GM19438 (cell line): ENCODE measurements around the gene TAF3.
"Not testable (repeated sequence)": the region's sequence is repeated elsewhere in the genome, so short reads cannot be mapped to it uniquely, and the experiment has no call there.

ENCODE experiments used
- ATAC-seq: cut with Tn5 transposase; IDR thresholded peaks from one replicate; pipeline ENCODE4 v1.9.1; 2021; ENCODE audit warnings: low read depth; ENCODE audit not compliant: unreplicated experiment

The TAF3 gene, protein sequence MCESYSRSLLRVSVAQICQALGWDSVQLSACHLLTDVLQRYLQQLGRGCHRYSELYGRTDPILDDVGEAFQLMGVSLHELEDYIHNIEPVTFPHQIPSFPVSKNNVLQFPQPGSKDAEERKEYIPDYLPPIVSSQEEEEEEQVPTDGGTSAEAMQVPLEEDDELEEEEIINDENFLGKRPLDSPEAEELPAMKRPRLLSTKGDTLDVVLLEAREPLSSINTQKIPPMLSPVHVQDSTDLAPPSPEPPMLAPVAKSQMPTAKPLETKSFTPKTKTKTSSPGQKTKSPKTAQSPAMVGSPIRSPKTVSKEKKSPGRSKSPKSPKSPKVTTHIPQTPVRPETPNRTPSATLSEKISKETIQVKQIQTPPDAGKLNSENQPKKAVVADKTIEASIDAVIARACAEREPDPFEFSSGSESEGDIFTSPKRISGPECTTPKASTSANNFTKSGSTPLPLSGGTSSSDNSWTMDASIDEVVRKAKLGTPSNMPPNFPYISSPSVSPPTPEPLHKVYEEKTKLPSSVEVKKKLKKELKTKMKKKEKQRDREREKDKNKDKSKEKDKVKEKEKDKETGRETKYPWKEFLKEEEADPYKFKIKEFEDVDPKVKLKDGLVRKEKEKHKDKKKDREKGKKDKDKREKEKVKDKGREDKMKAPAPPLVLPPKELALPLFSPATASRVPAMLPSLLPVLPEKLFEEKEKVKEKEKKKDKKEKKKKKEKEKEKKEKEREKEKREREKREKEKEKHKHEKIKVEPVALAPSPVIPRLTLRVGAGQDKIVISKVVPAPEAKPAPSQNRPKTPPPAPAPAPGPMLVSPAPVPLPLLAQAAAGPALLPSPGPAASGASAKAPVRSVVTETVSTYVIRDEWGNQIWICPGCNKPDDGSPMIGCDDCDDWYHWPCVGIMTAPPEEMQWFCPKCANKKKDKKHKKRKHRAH

DNA sequence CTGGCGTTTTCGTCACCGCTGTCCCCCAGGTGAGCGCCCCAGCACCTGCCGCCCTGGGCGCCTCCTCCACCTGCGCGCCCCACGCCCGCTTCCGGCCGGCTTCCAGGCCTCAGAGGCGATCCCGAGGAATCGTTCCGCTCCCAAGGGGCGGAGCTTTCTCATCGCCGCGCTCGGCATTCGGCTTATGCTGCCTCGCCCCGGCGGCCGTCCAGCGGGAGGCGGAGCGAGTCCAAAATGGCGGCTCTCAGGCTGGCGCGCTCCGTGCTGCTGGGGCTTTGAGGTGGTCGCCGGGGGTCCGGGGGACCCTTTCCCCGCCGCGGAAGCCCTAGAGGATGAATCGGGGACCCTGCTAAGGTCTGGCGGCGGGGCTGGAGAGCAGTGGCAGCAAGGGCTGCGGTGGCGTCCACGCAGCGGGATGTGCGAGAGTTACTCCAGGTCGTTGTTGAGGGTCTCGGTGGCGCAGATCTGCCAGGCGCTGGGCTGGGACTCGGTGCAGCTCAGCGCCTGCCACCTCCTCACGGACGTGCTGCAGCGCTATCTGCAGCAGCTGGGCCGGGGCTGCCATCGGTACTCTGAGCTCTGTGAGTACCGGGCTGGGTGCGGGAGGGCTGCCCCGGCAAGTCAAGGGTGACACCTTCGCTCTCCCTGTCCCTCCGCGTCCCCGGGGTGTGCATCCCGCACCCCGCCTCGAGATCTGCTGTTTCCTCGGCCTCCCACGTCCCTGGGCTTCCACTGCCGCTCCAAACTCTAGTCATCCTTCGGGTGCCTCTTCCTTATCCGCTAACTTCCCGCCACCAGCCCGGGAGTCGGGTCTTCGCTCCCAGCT, at the start of gene TAF3:
TAF3 (plus strand) TSS at position 211 of the 826 bp plus-strand sequence; CDS start at position 416, 205 bp downstream.
- peak; percentile 85 for ATAC-seq

DNA sequence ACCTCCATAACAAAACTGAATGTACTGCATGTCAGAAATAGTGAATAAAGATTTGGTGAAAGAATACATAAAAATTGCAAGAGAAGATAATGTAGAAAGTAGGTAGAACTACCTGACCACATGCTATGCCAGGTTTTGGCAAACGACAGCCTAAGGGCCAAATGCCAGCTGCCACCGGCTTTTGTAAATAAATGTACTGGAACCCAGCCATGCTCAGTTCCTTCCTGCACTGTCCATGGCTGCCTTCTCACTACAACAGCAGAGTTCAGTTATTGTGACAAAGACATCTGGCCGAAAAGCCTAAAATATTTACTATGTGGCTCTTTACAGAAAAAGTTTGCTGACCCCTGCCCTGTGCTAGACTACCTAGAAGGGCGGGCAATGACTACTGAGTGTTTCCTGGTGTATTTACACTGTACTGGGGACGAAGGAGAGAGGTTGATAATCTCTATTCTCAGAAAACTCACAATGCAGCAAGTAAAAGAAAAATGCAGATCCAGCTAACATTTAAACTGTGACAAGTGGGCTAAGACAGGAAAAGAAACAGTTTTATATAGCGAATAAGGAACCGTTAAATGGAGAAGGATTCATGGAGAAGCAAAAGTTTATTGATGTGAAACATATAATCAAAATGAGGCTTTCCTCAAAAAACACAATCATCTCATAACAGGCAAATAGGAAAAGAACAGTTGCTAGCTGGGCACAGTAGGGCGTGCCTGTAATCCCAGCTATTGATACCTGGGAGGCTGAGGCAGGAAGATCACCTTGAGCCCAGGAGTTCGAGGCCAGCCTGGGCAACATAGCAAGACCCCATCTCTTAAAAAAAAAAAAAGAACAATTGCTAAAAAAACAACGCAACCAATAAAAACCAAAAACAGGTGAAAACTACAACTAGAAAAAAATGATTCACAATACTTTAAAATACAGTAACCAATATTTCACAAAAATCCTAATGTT, 44.2 kb upstream of the TAF3 start:
- no peak for ATAC-seq

DNA sequence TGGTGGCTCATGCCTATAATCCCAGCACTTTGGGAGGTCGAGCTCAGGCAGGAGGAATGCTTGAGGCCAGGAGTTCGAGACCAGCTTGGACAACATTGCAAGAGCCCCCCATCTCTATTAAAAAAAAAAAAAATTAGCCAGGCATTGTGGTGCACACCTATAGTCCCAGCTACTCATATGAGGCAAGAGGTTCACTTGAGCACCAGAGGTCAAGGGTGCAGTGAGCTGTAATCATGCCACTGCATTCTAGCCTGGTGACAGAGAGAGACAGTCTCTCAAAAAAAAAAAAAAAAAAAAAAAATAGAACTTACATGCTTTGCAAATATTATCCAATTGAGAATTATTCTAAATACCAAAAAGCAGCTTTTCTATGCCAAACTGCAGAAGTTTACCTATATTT, 41.5 kb upstream of the TAF3 start:
- ATAC-seq: no peak

DNA sequence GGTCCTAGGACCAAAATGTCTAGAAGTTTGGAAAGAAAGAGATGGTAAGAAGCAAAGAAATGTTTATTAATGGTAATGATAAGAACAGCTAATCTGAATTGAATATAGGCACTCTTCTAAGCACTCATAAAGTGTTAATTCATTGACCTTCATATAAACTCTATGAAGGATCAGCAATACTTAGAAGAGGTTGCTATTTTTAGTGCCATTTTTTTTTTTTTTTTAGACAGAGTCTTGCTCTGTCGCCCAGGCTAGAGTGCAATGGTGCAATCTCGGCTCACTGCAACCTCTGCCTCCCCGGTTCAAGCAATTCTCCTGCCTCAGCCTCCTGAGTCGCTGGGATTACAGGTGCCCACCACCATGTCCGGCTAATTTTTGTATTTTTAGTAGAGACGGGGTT, 36.1 kb upstream of the TAF3 start:
- not testable (repeated sequence) for ATAC-seq

DNA sequence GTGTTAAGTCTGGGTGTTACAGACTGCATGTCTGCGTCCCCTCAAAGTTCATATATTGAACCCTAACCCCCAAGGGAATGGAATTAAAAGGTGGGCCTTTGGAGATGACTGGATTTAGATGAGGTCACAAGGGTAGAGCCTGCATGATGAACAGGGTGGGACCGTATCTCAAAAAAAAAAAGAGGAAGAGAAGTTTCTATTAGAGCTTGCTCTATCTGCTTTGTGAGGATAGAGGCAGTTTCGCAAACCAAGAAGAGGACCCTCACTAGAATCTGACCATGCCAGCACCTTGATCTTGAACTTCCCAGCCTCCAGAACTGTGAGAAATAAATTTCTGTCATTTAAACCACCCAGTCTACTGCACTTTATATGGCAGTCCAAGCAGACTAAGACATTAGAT, 31.9 kb upstream of the TAF3 start:
- no peak for ATAC-seq

DNA sequence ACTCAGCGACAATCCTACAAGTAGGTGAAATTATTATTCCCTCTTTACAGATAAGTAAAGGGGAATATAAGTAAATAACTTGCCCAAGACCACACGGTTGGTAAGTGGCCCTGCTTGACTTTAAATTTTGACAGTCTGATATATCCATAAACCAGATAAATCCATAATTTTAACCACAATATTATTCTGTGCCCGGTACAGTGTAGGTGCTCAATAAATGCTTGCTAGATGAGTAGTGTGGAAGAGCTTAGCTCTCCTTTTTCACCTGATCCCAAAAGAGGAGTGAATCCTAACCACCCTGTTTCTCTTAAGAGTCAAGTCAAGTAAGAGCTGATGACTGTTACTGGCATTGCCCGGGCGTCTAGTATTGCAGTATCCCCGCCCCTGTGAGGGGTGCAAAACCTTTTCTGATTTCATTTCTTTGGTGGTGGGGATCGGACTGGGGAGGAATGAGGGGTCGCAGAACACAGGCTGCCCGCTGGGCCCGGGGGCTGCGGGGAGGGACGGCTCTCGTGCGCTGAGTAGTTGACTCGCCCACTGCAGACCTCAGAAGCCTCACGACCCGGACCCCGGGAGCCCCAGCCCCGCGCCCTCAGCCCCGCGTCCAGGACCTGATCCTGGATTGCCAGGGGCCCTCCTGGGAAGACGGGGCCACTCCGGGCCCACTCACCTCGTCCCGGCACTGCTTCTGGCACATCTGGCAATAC, 31.0 kb upstream of the TAF3 start:
- ATAC-seq: peak; percentile 10

DNA sequence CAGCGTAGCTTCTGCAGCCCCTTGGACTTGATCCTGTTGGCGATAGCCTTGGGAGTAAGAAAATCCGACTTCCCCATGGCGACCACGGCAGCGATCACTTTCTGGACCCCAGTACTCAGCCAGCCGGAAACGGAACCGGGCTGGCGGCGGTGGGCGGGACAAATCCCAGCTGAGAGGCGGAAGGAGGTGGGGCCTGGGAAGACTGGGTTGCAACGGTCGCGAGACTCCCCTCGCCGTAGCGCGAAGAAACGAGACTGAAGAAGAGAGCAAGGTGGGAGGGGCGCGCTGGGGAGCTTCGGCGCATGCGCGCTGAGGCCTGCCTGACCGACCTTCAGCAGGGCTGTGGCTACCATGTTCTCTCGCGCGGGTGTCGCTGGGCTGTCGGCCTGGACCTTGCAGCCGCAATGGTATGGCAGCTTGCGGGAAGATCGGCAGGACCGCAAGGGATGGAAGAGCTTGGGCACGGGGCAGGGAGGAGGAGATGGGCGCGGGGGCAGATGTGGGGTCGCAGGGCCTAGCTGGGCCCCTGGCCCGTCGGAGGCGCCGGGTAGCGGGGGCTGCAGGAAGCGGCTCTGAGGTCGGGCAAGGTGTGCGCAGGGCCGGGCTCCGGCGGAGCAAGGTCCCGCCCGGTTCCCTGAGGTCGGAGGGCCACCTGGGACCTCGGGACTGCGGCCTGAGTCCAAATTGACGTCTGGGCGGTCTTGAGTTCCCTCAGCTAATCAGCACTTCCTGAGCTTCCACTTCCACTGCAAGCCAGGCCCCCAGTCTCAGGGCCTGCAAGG, 30.3 kb upstream of the TAF3 start, which contains the start of the genes ATP5F1C and KIN:
ATP5F1C (plus strand) TSS at position 321 of the 782 bp plus-strand sequence; CDS start at position 352, 31 bp downstream.
KIN (minus strand) TSS at position 137 of the 782 bp plus-strand sequence; CDS start at position 77, 60 bp downstream.
- ATAC-seq: peak; percentile 91

DNA sequence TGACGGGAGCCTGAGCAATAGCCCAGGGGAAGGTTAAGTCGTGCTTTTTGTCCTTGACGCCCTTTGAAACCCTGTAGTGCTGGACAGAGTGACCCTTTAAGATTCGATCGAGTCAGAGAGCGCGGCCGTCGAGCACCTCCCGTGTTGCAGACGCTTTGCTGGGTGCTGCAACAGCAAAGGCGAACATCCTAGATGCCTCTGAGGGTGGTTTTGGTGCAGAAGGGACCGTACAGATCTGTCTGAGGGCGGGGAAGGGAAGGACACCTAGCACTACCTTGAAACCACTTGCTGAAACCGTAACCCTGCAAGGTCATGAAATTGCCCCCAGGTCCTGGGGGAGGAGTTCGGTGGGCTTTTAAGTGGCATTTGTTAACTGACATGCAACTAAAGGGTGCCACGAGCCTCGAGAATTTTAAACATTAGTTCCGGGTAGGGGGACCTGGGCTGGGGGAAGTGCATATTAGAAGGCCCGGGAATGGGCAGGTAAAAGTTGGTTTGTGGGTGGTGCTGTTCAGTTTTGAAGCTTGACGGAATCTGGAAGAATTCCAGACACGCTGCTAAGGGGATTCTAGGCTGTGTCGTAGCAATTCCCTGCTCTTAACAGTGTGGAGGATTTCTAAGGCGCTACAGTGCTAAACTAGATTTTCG, 29.5 kb upstream of the TAF3 start:
- ATAC-seq: peak; percentile 16

DNA sequence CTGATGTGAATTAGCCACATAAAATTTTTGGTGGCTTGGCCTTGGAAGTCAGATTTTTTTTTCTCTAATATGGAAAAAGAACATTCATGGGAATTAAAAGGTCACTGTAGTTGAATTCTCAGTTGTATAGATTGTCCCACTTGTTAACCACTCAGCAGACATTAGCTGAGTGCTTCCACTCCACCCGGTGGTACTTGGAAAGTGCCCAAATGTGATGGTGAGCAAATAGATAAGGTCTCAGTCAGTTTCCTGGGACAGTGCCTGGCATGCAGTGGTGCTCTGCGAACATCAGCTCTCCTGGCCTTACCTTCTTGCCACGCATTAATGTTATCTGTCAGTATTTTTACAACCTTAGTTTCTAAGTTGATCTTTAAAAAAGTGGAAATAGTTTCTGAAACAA, 28.9 kb upstream of the TAF3 start:
- ATAC-seq: no peak

DNA sequence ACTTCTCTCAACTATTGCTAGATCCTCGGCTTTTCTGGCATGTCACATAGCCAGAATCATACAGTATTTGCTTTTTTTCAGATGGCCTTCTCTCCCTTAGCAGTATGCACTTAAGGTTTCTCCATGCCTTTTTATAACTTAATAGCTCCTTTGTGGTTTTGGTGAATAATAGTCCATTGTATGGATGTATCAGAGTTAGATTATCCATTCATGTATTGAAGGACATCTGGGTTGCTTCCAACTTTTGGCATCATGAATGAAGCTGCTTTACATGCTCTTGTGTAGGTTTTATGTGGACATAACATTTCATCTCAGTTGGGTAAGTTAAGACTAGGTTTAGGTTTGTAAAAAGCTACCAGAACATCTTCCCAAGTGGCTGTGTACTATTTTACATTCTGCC, 25.8 kb upstream of the TAF3 start:
- no peak for ATAC-seq

DNA sequence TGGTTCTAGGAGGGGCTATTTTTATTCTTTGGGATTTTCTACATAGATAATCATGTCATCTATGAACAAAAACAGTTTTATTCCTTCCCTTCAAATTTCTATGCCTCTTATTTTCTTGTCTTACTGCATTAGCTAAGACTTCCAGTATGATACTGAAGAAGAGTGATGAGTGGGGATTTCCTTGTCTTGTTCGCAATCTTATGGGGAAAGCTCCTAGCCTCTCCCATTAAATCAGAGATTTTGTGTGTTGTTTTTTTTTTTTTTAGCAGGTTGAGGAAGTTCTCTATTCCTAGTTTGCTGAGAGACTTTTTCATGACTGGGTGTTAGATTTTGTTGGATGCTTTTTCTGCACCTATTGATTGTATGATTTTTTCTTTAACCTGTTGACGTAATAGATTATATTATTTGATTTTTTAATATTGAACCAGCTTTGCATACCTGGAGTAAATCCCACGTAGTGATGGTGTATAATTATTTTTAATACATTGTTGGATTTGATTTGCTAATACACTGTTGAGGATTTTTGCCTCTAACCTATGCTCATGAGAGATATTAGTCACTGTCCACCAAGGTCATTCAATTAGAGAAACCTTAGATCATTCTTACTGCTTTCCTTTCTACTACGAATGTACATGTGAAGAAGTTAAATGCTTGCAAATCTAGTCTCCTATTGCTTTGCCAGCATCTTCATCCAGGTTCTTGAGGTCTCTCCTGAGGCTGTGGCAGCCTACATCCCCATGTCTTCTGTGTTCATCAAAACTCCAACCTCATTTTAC, 23.9 kb upstream of the TAF3 start:
- no peak for ATAC-seq

DNA sequence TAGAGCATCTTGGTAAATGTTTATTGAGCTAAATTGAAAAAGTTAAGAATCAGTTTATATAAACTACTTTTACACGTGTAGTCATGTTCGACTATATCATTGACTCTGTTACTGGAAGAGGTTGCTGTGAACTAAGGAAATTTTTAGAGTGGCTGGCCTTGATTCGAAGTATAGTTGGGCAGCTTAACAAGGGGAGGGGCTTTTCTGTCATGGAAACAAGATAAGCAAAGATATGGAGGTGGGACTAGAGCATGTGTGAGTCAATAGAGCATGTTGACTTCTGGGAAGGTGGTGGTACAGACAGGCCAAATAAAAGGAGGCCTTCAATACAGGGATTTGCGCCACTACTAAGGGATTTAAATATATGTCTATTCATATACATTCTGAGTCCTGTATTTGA, 22.7 kb upstream of the TAF3 start:
- ATAC-seq: no peak

DNA sequence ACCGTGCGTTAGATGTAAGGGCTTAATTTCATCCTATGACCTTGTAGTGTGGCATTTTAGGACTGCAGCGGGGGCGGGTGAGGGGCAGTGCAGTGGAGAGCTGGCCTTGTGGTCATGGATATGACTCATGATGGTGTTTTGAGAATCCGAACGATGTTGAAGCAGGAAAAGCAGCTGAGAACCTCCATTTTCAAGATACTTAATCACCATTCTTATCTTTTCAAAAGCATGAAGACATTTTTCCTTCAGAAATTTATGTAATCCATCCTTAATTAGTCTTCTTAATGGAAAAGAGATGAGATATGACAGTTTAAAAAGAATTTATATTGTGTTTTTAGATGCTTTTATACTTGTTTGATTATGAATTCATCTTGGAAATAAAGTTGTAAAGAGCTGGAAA, 20.7 kb upstream of the TAF3 start:
- no peak for ATAC-seq

DNA sequence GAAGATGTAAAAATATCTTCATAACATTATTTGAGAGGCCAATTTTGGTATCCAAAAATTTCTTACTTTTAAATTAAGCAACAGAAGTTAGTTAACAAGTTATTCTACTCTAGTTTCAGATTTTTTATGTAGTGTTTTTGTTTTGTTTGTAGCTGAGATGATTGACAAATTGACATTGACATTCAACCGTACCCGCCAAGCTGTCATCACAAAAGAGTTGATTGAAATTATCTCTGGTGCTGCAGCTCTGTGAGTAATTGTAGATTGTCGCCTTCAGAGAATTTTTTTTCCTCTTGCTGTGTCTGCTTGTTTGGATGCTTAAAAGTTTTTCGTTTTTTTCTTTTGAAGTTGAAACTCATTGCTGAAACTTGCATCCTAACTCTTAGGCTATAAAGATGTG, 15.7 kb upstream of the TAF3 start:
- no peak for ATAC-seq

DNA sequence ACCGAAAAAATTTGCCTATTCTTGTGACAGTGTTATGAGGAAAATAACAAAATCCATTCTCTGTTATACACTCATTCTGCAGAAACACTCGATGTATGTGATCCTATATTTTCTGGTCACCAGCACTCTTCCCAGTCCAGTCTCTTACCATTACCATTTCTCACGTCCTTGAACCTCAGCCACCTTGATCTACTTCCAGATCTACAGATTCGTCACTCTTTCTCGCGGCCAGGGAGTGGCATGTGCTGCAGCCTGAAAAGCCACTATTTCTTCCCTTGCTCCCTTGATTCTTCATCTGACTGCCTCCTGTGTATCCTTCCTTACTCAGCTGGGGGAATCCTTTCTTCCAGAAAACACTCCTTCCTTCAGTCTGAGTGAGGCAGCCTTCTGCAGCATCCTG, 14.1 kb upstream of the TAF3 start:
- ATAC-seq: no peak

DNA sequence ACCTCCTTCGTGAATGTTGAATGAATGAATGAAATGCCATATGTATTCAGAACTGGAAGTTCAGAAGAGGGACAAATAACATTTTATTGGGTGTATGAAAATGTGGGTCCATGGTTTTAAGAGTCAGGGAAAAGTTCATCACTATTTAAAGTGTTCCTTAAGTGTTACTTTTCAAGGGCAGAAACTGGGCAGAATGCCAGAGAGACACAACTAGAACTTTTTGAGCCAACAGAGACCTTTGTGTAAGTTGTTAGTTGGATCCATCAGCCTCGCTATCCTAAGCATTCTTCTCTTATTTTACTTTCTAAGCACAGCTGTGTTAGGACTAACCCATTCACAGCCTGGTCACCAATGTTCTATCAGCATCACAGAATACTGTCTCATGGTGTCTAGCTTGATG, 13.6 kb upstream of the TAF3 start:
- ATAC-seq: no peak
